Mesenchymal stem cell (in vitro differentiated cells and primary cell): Measurements from ENCODE around the gene SAMD4A.

ENCODE experiments used
- DNase-seq: peaks from one replicate; pipeline ENCODE4 v3.0.0-alpha.2; 2013
- H2AFZ ChIP-seq: one replicate; pipeline ENCODE4 v1.6.1; 2013; ENCODE audit warnings: low read depth, mild to moderate bottlenecking, control low read depth, inconsistent platforms, low read length, moderate library complexity
- H2AK5ac ChIP-seq: 2 replicates; pipeline ENCODE4 v1.6.1; 2013; ENCODE audit warnings: low read length, moderate library complexity, mild to moderate bottlenecking, inconsistent platforms; ENCODE audit not compliant: severe bottlenecking
- H2BK120ac ChIP-seq: one replicate; pipeline ENCODE4 v1.6.1; 2013; ENCODE audit warnings: low read depth, mild to moderate bottlenecking, inconsistent platforms, low read length, moderate library complexity
- H2BK12ac ChIP-seq, 2 experiments: one replicate each; pipeline ENCODE4 v1.6.1; 2013; ENCODE audit warnings: inconsistent platforms in 2 of 2, low read length in 2 of 2, mild to moderate bottlenecking in 2 of 2, moderate library complexity in 2 of 2, control low read depth in 1 of 2
- H2BK15ac ChIP-seq: one replicate; pipeline ENCODE4 v1.6.1; 2013; ENCODE audit warnings: mild to moderate bottlenecking, low read depth, inconsistent platforms; ENCODE audit not compliant: poor library complexity, severe bottlenecking
- H2BK5ac ChIP-seq: 2 replicates; pipeline ENCODE4 v1.6.1; 2013; ENCODE audit warnings: low read depth, mild to moderate bottlenecking, low read length, control low read depth, inconsistent platforms; ENCODE audit not compliant: poor library complexity, severe bottlenecking
- H3K14ac ChIP-seq, 2 experiments: one replicate each; pipeline ENCODE4 v1.6.1; 2013; ENCODE audit warnings: inconsistent platforms in 2 of 2, low read length in 2 of 2, control low read depth in 1 of 2, mild to moderate bottlenecking in 1 of 2, moderate library complexity in 1 of 2
- H3K18ac ChIP-seq, 2 experiments: one replicate each; pipeline ENCODE4 v1.6.1; 2013; ENCODE audit warnings: inconsistent platforms in 2 of 2, low read length in 2 of 2, control low read depth in 1 of 2, low read depth in 1 of 2, mild to moderate bottlenecking in 1 of 2
- H3K23ac ChIP-seq, 2 experiments: one replicate each; pipeline ENCODE4 v1.6.1; 2013; ENCODE audit warnings: inconsistent platforms in 2 of 2, low read length in 2 of 2, mild to moderate bottlenecking in 2 of 2, moderate library complexity in 2 of 2, control low read depth in 1 of 2
- H3K27ac ChIP-seq: 2 replicates; pipeline ENCODE4 v1.5.1; 2013; ENCODE audit warnings: mild to moderate bottlenecking, moderate library complexity, low read length, control low read depth, inconsistent platforms; ENCODE audit not compliant: poor library complexity, severe bottlenecking
- H3K27me3 ChIP-seq, 2 experiments: 2 replicates each; pipeline versions ENCODE4 v1.6.1 to v1.7.0; 2013; ENCODE audit warnings: low read length in 2 of 2, mild to moderate bottlenecking in 2 of 2, moderate library complexity in 2 of 2, control low read depth in 1 of 2, inconsistent platforms in 1 of 2; ENCODE audit not compliant: control insufficient read depth in 1 of 2, insufficient read depth in 1 of 2
- H3K36me3 ChIP-seq, 2 experiments: 2 replicates each; pipeline versions ENCODE4 v1.6.1 to v1.7.0; 2013; ENCODE audit warnings: low read length in 2 of 2, control low read depth in 1 of 2, inconsistent platforms in 1 of 2, low read depth in 1 of 2, mild to moderate bottlenecking in 1 of 2; ENCODE audit not compliant: insufficient read depth in 2 of 2, control insufficient read depth in 1 of 2
- H3K4ac ChIP-seq, 2 experiments: one replicate each; pipeline ENCODE4 v1.6.1; 2013; ENCODE audit warnings: inconsistent platforms in 2 of 2, low read length in 2 of 2, mild to moderate bottlenecking in 2 of 2, moderate library complexity in 2 of 2, control low read depth in 1 of 2, low read depth in 1 of 2
- H3K4me1 ChIP-seq: 2 replicates; pipeline ENCODE4 v1.6.1; 2013; ENCODE audit warnings: low read depth, low read length, control low read depth; ENCODE audit not compliant: control insufficient read depth, insufficient read depth
- H3K4me2 ChIP-seq: 2 replicates; pipeline ENCODE4 v1.6.1; 2013; ENCODE audit warnings: low read length, mild to moderate bottlenecking, inconsistent platforms; ENCODE audit not compliant: poor library complexity, severe bottlenecking
- H3K4me3 ChIP-seq, 2 experiments: 2 replicates each; pipeline versions ENCODE4 v1.5.1 to v1.7.0; 2013; ENCODE audit warnings: low read length in 2 of 2, mild to moderate bottlenecking in 2 of 2, control low read depth in 1 of 2, low read depth in 1 of 2; ENCODE audit not compliant: insufficient read depth in 1 of 2
- H3K79me1 ChIP-seq: replicated peaks from 2 replicates; pipeline ENCODE4 v1.6.1; 2013; ENCODE audit warnings: mild to moderate bottlenecking, control low read depth, low read length, inconsistent platforms; ENCODE audit not compliant: poor library complexity, severe bottlenecking
- H3K9ac ChIP-seq: 2 replicates; pipeline ENCODE4 v1.7.0; 2013; ENCODE audit warnings: mild to moderate bottlenecking, low read length, moderate library complexity
- H3K9me3 ChIP-seq: 2 replicates; pipeline ENCODE4 v1.7.0; 2013; ENCODE audit warnings: mild to moderate bottlenecking, low read length; ENCODE audit not compliant: control insufficient read depth
- H4K8ac ChIP-seq: one replicate; pipeline ENCODE4 v1.6.1; 2013; ENCODE audit warnings: inconsistent platforms, mild to moderate bottlenecking, low read length, moderate library complexity
- H4K91ac ChIP-seq: one replicate; pipeline ENCODE4 v1.6.1; 2013; ENCODE audit warnings: mild to moderate bottlenecking, low read length, inconsistent platforms
- WGBS: methylation state at CpG from one replicate; pipeline ENCODE4 v1.1.7; 2013; ENCODE audit warnings: mixed read lengths; 5-methylcytosine and 5-hydroxymethylcytosine counted together

SAMD4A gene

GRCh38 chr14:54814076-54814475 is 247.1 kb downstream of the SAMD4A start:
- 79% methylated on average over 3 of the region's 5 CpGs for WGBS

GRCh38 chr14:54815016-54815415 is 248.1 kb downstream of the SAMD4A start:
- no peak overlapping the region for H3K27ac ChIP-seq
- no peaks in the 10 kb centered on the region for H3K36me3 ChIP-seq
- no peak overlapping the region for H4K8ac ChIP-seq
- H3K23ac ChIP-seq: no peak overlapping the region
- no peak overlapping the region for H3K4me3 ChIP-seq
- 93% methylated on average over 12 of the region's 12 CpGs for WGBS
- H3K18ac ChIP-seq: no peak overlapping the region
- H3K9ac ChIP-seq: no peak overlapping the region
- no peak overlapping the region for H3K14ac ChIP-seq
- H3K9me3 ChIP-seq: no peaks in the 10 kb centered on the region
- H3K27me3 ChIP-seq: peaks cover 0 to 14% of the 10 kb centered on the region in 2 experiments
- no peak overlapping the region for H2BK120ac ChIP-seq
- H2AFZ ChIP-seq: no peak overlapping the region
- H3K4ac ChIP-seq: no peak overlapping the region
- H4K91ac ChIP-seq: no peak overlapping the region
- DNase-seq: no peak
- no peak overlapping the region for H3K4me2 ChIP-seq
- H2BK15ac ChIP-seq: no peak overlapping the region
- no peak overlapping the region for H2BK5ac ChIP-seq
- H2AK5ac ChIP-seq: no peak overlapping the region
- H2BK12ac ChIP-seq: no peak overlapping the region
- peaks cover 2% of the 10 kb centered on the region for H3K4me1 ChIP-seq
- H3K79me1 ChIP-seq: no peaks in the 10 kb centered on the region

More at GRCh38 chr14:54814076-54814475, 247.1 kb downstream of the SAMD4A start:
- DNase-seq: no peak
- H3K27ac ChIP-seq: no peak overlapping the region
- H3K23ac ChIP-seq: no peak overlapping the region
- H3K4me3 ChIP-seq: no peak overlapping the region
- no peak overlapping the region for H2AFZ ChIP-seq
- H3K36me3 ChIP-seq: no peaks in the 10 kb centered on the region
- H3K27me3 ChIP-seq: peaks cover 0 to 14% of the 10 kb centered on the region in 2 experiments
- no peak overlapping the region for H2BK5ac ChIP-seq
- no peak overlapping the region for H3K14ac ChIP-seq
- no peaks in the 10 kb centered on the region for H3K79me1 ChIP-seq
- no peak overlapping the region for H2AK5ac ChIP-seq
- no peak overlapping the region for H4K8ac ChIP-seq
- no peaks in the 10 kb centered on the region for H3K9me3 ChIP-seq
- no peak overlapping the region for H3K4ac ChIP-seq
- no peak overlapping the region for H3K9ac ChIP-seq
- H2BK12ac ChIP-seq: no peak overlapping the region
- H2BK120ac ChIP-seq: no peak overlapping the region
- no peak overlapping the region for H3K4me2 ChIP-seq
- H3K18ac ChIP-seq: no peak overlapping the region
- peaks cover 2% of the 10 kb centered on the region for H3K4me1 ChIP-seq
- no peak overlapping the region for H2BK15ac ChIP-seq
- H4K91ac ChIP-seq: no peak overlapping the region

- H3K4ac ChIP-seq: no peak overlapping the region
- no peak overlapping the region for H2BK5ac ChIP-seq
- 90% methylated on average over 6 of the region's 6 CpGs for WGBS
- no peak overlapping the region for H2BK15ac ChIP-seq
- no peak overlapping the region for H3K14ac ChIP-seq
- H2BK120ac ChIP-seq: no peak overlapping the region
- H3K36me3 ChIP-seq: no peaks in the 10 kb centered on the region
- H3K79me1 ChIP-seq: no peaks in the 10 kb centered on the region
- no peak overlapping the region for H3K4me3 ChIP-seq
- no peak overlapping the region for H4K91ac ChIP-seq
- H2BK12ac ChIP-seq: no peak overlapping the region
- no peak overlapping the region for H3K4me2 ChIP-seq
- no peak overlapping the region for H3K27ac ChIP-seq
- no peak overlapping the region for H2AK5ac ChIP-seq
- peaks cover 2 to 14% of the 10 kb centered on the region in 2 experiments for H3K27me3 ChIP-seq
- DNase-seq: no peak
- no peak overlapping the region for H3K18ac ChIP-seq
- no peak overlapping the region for H4K8ac ChIP-seq
- no peak overlapping the region for H2AFZ ChIP-seq
- H3K23ac ChIP-seq: no peak overlapping the region
- no peaks in the 10 kb centered on the region for H3K9me3 ChIP-seq
- peaks cover 2% of the 10 kb centered on the region for H3K4me1 ChIP-seq
- no peak overlapping the region for H3K9ac ChIP-seq
Observed at GRCh38 chr14:54815515-54815914, 248.6 kb downstream of the SAMD4A start.

GRCh38 chr14:54816450-54816849 is 249.5 kb downstream of the SAMD4A start:
- H2AFZ ChIP-seq: no peak overlapping the region
- H3K27ac ChIP-seq: no peak overlapping the region
- no peak overlapping the region for H2BK12ac ChIP-seq
- H3K4me3 ChIP-seq: no peak overlapping the region
- 73% methylated on average over 1 of the region's 1 CpG for WGBS
- H3K18ac ChIP-seq: no peak overlapping the region
- H3K79me1 ChIP-seq: no peaks in the 10 kb centered on the region
- H4K8ac ChIP-seq: no peak overlapping the region
- H3K14ac ChIP-seq: no peak overlapping the region
- H3K36me3 ChIP-seq: no peaks in the 10 kb centered on the region
- no peak overlapping the region for H3K4me2 ChIP-seq
- no peak overlapping the region for H3K4ac ChIP-seq
- DNase-seq: no peak
- H3K9me3 ChIP-seq: no peaks in the 10 kb centered on the region
- no peak overlapping the region for H3K9ac ChIP-seq
- no peak overlapping the region for H3K23ac ChIP-seq
- H2BK15ac ChIP-seq: no peak overlapping the region
- H2AK5ac ChIP-seq: no peak overlapping the region
- peaks cover 2% of the 10 kb centered on the region for H3K4me1 ChIP-seq
- no peak overlapping the region for H2BK120ac ChIP-seq
- peaks cover 3 to 14% of the 10 kb centered on the region in 2 experiments for H3K27me3 ChIP-seq
- H4K91ac ChIP-seq: no peak overlapping the region
- no peak overlapping the region for H2BK5ac ChIP-seq
